Vagina (tissue), 2 donors: ENCODE measurements around the gene GPR35.

Source experiments
- POLR2A ChIP-seq, 2 donors: fragments of 450-650 bp; IDR thresholded peaks; one replicate each; pipeline ENCODE4 v1.6.1; 2017; ENCODE audit warnings: antibody characterized with exemption in 2 of 2, mild to moderate bottlenecking in 2 of 2, moderate library complexity in 2 of 2
- TF ChIP-seq, protein P1 (sequence below), 3 experiments: fragments of 450-650 bp in 2 of 3; fragments of 200-600 bp in 1 of 3; sonication (generic) in 1 of 3; IDR thresholded peaks; one replicate each; pipeline ENCODE4 v1.5.1; 2017 to 2019; ENCODE audit warnings: antibody characterized with exemption in 3 of 3, mild to moderate bottlenecking in 2 of 3, moderate library complexity in 2 of 3

DNA sequence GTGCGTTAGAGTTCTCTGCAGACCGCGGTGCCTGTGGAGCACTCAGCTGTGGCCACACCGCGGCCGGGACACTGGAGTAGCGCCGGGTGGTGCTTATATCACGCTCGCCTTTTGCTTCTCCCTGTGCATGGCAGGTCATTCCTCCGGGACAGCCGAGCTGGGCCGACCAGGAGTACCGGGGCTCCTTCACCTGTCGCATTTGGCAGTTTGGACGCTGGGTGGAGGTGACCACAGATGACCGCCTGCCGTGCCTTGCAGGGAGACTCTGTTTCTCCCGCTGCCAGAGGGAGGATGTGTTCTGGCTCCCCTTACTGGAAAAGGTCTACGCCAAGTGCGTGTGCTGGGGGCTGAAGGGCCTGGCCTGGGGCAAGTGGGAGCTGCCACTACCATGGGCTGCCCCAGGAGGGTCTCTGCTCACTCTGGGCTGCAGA is 34.6 kb upstream of the GPR35 start:
- TF ChIP-seq, protein P1, sequence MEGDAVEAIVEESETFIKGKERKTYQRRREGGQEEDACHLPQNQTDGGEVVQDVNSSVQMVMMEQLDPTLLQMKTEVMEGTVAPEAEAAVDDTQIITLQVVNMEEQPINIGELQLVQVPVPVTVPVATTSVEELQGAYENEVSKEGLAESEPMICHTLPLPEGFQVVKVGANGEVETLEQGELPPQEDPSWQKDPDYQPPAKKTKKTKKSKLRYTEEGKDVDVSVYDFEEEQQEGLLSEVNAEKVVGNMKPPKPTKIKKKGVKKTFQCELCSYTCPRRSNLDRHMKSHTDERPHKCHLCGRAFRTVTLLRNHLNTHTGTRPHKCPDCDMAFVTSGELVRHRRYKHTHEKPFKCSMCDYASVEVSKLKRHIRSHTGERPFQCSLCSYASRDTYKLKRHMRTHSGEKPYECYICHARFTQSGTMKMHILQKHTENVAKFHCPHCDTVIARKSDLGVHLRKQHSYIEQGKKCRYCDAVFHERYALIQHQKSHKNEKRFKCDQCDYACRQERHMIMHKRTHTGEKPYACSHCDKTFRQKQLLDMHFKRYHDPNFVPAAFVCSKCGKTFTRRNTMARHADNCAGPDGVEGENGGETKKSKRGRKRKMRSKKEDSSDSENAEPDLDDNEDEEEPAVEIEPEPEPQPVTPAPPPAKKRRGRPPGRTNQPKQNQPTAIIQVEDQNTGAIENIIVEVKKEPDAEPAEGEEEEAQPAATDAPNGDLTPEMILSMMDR (IDR thresholded peaks at IDR 0.05): no peak
- no peak for TF ChIP-seq POLR2A (IDR thresholded peaks at IDR 0.05)
